NCI-H2107 treated with DMSO at 0.1 percent for 48 hours (cell line): ENCODE measurements around the gene MEIOC.
"Not testable (repeated sequence)": the region's sequence is repeated elsewhere in the genome, so short reads cannot be mapped to it uniquely, and the experiment has no call there.

Experiments
- DNase-seq: peaks from one replicate; lab custom pipeline; 2025; ENCODE audit not compliant: unreplicated experiment; lab: John Stamatoyannopoulos, UW

MEIOC gene

GRCh38 chr17:44700288-44700687, 44.0 kb downstream of the MEIOC start:
- not testable (repeated sequence) for DNase-seq

DNA sequence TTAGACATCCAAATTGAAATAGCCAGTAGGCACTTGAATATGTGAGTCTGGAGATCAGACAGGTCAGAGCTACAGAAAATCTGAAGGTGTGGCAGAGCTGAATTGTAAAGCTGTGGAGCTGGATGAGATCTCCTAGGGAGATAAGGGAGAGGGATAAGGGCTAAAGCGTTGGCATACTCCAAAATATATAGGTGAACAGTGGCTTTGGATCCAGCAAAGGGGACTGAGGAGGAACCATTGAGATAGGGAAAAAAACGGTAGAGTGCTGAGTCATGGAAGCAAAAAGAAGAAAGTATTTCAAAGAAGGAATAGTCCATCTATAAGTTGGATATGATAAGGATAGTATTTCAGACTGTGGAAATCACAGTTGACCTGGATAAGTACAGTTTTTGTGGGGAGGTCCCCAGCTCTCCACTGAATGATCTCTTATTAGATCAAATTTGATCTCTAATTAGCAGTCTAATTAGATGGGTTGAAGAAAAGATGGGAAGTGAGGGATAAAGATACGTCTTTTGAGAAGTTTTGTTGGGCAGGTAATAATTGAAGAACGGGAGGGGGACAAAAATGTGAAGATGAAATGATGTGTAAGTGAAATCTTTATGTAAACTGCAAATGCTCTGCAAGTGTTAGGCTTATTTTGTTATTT, 51.6 kb downstream of the MEIOC start:
- no peak for DNase-seq

- DNase-seq, result peak; percentile 79
These were observed 52.4 kb downstream of the MEIOC start, which contains the start of gene DBF4B for GRCh38 chr17:44708401-44709263. TSS of gene DBF4B (plus strand) at chr17:44708665. CDS start at chr17:44708821, 156 bp downstream.

DNA sequence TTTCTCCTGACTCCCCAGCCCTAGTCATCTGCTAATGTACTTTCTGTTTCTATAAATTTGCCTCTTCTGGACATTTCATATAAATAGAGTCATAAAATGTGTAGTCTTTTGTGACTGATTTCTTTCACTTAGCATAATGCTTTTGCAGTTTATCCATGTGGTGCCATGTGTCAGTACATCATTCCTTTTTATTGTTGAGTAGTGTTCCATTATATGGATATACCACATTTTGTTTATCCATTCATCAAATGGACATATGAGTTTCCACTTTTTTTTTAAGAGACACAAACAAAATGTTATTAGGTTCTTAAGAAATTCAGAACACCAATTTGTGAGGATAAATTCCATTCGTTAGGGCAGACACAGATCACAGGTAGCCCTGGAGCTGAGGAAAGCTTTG, 63.2 kb downstream of the MEIOC start:
- DNase-seq, result no peak

- DNase-seq, result no peak
These were observed 66.0 kb downstream of the MEIOC start for GRCh38 chr17:44722254-44722653.
